ENCODE results near the gene YJEFN3. TPM values are rescaled to one million over a fixed set of nuclear protein-coding genes. Genes with fewer than 3 reads are reported as not detected.

YJEFN3 gene
- total and polyA plus RNA-seq, 2 of the 8 experiments (the other 6 are each of a cell fraction or from before 2014, with no cell fraction given): 5.7 to 9.4 TPM

DNA sequence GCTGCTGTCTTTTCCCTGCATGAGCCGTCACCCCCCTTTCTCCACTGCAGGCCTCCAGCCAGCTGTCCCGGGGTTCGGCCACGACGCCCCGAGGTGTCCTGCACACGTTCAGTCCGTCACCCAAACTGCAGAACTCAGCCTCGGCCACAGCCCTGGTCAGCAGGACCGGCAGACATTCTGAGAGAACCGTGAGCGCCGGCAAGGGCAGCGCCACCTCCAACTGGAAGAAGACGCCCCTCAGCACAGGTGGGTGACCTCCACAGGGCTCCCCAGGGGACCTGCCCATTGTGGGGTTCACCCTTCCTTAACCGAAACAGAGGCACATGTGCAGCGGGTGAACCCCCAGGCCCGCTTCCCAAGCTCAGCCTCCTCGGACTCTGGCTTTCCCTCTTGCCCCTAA, 26.4 kb upstream of the YJEFN3 start:
- Histone ChIP-seq H2AK5ac (ENCODE audit: low read depth, low read length) (no peak overlapping the region), H3K23me2 (ENCODE audit: low read depth, low read length) (peaks cover 2% of the 10 kb centered on the region; the same call in 1 of the 2 replicates), H2BK20ac (ENCODE audit: low read length) (no peak overlapping the region), H3K79me2 (ENCODE audit: control insufficient read depth in 1 of 2, insufficient read depth in 2 of 2, low read length in 2 of 2) (no peaks in the 10 kb centered on the region), H3K14ac (ENCODE audit: insufficient read length) (no peak overlapping the region), H3K36me3 (ENCODE audit: control insufficient read depth in 2 of 4, insufficient read depth in 4 of 4, low read length in 3 of 4) (peaks cover 25 to 63% (median 56%) of the 10 kb centered on the region in 4 experiments), H4K91ac (replicated peaks; ENCODE audit: insufficient read length, low read length) (no peak overlapping the region), H4K20me1 (replicated peaks in 1 of 2; ENCODE audit: control insufficient read depth in 1 of 2, insufficient read depth in 2 of 2, low read length in 2 of 2) (peaks cover 5 to 21% of the 10 kb centered on the region in 2 experiments), H3K9ac (replicated peaks in 1 of 4; ENCODE audit: extremely low read depth in 1 of 4, low read depth in 3 of 4, low read length in 3 of 4) (no peak overlapping the region), H3K23ac (ENCODE audit: insufficient read length) (no peak overlapping the region), H2BK120ac (replicated peaks; ENCODE audit: low read depth, low read length) (no peak overlapping the region), H3K56ac (replicated peaks; ENCODE audit: insufficient read length, low read depth, low read length) (no peak overlapping the region), H2AFZ (ENCODE audit: low read length) (no peak overlapping the region), H2BK5ac (ENCODE audit: low read depth, low read length) (0 out of 2 replicates have a peak overlapping the region, but pooled peaks have one; percentile 16), H3K4me1 (replicated peaks in 1 of 4; ENCODE audit: control insufficient read depth in 3 of 4, insufficient read depth in 4 of 4, low read length in 3 of 4) (no peaks in the 10 kb centered on the region), H3K4me2 (ENCODE audit: insufficient read depth in 1 of 2, low read depth in 2 of 2, low read length in 2 of 2) (no peak overlapping the region), H3K9me3 (ENCODE audit: insufficient read depth in 2 of 2, low read depth in 1 of 2, low read length in 1 of 2) (no peaks in the 10 kb centered on the region), H3K4ac (replicated peaks; ENCODE audit: insufficient read length, low read depth, low read length) (no peak overlapping the region), H3K4me3 (ENCODE audit: extremely low read depth in 1 of 4, insufficient read depth in 2 of 4, low read depth in 3 of 4, low read length in 4 of 4) (no peak overlapping the region), H3K27me3 (replicated peaks in 1 of 4; ENCODE audit: control insufficient read depth in 3 of 4, extremely low read depth in 1 of 4, insufficient read depth in 3 of 4, low read length in 3 of 4) (no peaks in the 10 kb centered on the region), H2BK15ac (ENCODE audit: low read length) (no peak overlapping the region), H3K79me1 (ENCODE audit: low read depth, low read length) (peaks cover 4% of the 10 kb centered on the region), H3K18ac (ENCODE audit: extremely low read depth, low read length) (no peak overlapping the region), H2BK12ac (ENCODE audit: low read depth, low read length) (no peak overlapping the region), H4K5ac (ENCODE audit: insufficient read length, low read depth, low read length) (no peak overlapping the region), H4K8ac (ENCODE audit: extremely low read depth, insufficient read depth, low read length) (no peak overlapping the region), H3K27ac (ENCODE audit: low read depth, low read length) (no peak overlapping the region)
- FAIRE-seq (no peak), DNase-seq (ENCODE audit: low read depth in 1 of 2, low spot score in 2 of 2) (no peak)
- CTCF ChIA-PET (ENCODE audit: partially characterized antibody): no interaction called here
- 92% methylated on average over 19 of the region's 19 CpGs; no CpG with 5 or more reads in 1 of the 2 experiments for WGBS, 2 experiments (ENCODE audit: extremely low coverage in 1 of 2, insufficient coverage in 1 of 2, insufficient read length in 1 of 2, insufficient replicate concordance in 2 of 2, low coverage in 1 of 2, low lambda C conversion rate in 2 of 2, missing lambda C conversion rate in 1 of 2)
- POLR2A ChIA-PET (ENCODE audit: partially characterized antibody): no interaction called here
- no peak for TF ChIP-seq EGR1 (IDR thresholded peaks at IDR 0.05; ENCODE audit: borderline replicate concordance, low read depth, low read length)
- TF ChIP-seq CBX8 (IDR thresholded peaks at IDR 0.05; ENCODE audit: borderline replicate concordance, low read depth, low read length): no peak
- TF ChIP-seq CHD2 (IDR thresholded peaks at IDR 0.05; ENCODE audit: low read length): no peak
- no peak for TF ChIP-seq TAF1 (IDR thresholded peaks at IDR 0.05; ENCODE audit: low read depth, low read length)
- TF ChIP-seq SIN3A (conservative IDR thresholded peaks at IDR 0.05 in 1 of 2, IDR thresholded peaks at IDR 0.05 in 1 of 2; ENCODE audit: low read depth in 1 of 2, low read length in 2 of 2): no peak
- TF ChIP-seq, protein P1, sequence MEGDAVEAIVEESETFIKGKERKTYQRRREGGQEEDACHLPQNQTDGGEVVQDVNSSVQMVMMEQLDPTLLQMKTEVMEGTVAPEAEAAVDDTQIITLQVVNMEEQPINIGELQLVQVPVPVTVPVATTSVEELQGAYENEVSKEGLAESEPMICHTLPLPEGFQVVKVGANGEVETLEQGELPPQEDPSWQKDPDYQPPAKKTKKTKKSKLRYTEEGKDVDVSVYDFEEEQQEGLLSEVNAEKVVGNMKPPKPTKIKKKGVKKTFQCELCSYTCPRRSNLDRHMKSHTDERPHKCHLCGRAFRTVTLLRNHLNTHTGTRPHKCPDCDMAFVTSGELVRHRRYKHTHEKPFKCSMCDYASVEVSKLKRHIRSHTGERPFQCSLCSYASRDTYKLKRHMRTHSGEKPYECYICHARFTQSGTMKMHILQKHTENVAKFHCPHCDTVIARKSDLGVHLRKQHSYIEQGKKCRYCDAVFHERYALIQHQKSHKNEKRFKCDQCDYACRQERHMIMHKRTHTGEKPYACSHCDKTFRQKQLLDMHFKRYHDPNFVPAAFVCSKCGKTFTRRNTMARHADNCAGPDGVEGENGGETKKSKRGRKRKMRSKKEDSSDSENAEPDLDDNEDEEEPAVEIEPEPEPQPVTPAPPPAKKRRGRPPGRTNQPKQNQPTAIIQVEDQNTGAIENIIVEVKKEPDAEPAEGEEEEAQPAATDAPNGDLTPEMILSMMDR (IDR thresholded peaks at IDR 0.05; ENCODE audit: control extremely low read depth in 1 of 3, insufficient read depth in 1 of 3, low read depth in 1 of 3, low read length in 3 of 3): no peak
- no peak for TF ChIP-seq HDAC2 (IDR thresholded peaks at IDR 0.05; ENCODE audit: borderline replicate concordance in 1 of 2, low read depth in 2 of 2, low read length in 2 of 2)
- TF ChIP-seq CHD1 (IDR thresholded peaks at IDR 0.05; ENCODE audit: low read depth, low read length): no peak

Measured in H1 (cell line).